CD1c-positive myeloid dendritic cell (primary cell): Measurements from ENCODE around the gene RXRG.
A peak's percentile ranks its signal among the peaks of the same experiment; 100 is the strongest.

Source experiments
- DNase-seq: peaks from one replicate; pipeline ENCODE4 v3.0.0-alpha.2; 2016; ENCODE audit errors: extremely low spot score

RXRG gene

GRCh38 chr1:165449131-165449530, 4.2 kb upstream of the RXRG start:
- DNase-seq, result no peak

- DNase-seq, result no peak
Observed at GRCh38 chr1:165445388-165445787, 462 bp upstream of the RXRG start.

GRCh38 chr1:165443539-165444311, 1.2 kb downstream of the RXRG start:
- no peak for DNase-seq

GRCh38 chr1:165442653-165443052, 2.3 kb downstream of the RXRG start:
- no peak for DNase-seq

DNA sequence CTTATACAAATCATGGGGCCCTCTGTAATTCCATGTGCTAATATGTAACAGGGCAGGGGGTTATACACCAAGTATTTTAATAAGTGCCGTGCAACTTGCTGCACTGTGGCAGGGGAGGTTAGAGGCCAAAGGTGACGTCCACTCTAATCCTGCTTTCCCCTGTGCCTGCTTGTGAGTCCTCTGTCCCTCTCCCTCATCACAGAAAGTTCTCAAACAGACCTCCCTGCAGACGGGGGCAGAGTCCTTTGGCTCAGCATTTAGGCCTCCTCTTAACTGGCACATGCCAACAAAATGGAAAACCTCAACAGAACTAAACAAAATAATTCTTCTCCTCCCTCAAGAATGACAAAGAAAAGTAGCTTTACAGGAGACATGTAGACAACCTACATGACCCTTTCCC, 2.9 kb downstream of the RXRG start:
- no peak for DNase-seq

DNA sequence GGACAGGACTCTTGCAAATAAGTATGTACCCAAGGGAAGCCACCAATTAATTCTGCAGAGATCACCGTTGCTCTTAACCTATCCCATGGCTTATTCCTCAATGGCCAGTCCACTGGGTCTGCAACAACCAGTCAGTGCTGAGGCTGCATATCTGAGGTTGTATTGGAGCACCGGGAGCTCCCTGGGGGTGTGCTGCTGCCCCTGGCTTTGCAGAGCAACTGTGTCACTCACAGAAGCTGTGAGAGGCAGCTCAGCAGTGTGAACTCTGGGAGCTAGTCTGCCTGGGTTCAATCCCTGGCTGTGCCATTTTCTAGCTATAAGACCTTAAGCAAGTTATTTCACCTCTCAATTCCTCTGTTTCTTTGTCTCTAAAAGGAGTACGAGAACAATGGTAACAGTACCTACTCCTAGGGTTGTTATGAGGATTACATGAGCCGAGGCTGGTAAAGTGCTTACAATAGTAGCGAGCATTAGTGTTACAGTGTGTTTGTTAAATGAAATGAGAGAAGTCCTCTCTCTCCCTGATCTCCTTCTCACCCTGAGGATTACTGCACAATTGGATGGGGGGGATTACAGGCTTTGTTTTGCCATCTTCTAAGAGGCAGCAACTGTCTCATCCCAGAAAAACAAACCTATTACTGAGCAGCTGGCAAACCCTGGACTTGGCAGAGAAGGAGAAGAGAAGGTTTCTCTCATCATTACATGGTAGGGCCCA, 3.6 kb downstream of the RXRG start:
- no peak for DNase-seq

GRCh38 chr1:165439330-165439729, 5.6 kb downstream of the RXRG start:
- no peak for DNase-seq

GRCh38 chr1:165436994-165437393, 7.9 kb downstream of the RXRG start:
- no peak for DNase-seq

GRCh38 chr1:165435801-165436200, 9.1 kb downstream of the RXRG start:
- no peak for DNase-seq

GRCh38 chr1:165434281-165434680, 10.6 kb downstream of the RXRG start:
- DNase-seq, result no peak

DNA sequence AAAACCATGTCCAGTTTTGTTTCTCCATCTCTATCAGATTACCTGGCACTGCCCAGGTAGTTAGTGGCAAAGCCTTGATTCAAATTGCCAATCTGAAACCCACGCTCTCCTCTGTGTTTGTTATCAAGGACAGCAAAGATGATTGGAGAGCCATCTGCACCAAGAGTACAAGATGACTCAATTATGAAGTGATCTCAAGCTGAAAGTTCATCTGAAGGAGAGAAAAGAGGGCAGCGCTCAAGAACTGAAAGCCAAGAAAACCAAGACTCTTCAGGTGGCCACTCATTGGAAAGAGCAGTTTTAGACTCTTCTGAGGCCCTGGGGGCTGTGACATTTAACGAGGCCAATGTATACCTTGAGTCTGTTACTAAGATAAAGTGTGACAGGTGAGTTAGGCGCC, 13.8 kb downstream of the RXRG start:
- no peak for DNase-seq

- no peak for DNase-seq
Observed at GRCh38 chr1:165426745-165427144, 18.2 kb downstream of the RXRG start.

GRCh38 chr1:165425621-165426020, 19.3 kb downstream of the RXRG start:
- no peak for DNase-seq

GRCh38 chr1:165424454-165425216, 20.3 kb downstream of the RXRG start:
- DNase-seq, result peak; percentile 2

DNA sequence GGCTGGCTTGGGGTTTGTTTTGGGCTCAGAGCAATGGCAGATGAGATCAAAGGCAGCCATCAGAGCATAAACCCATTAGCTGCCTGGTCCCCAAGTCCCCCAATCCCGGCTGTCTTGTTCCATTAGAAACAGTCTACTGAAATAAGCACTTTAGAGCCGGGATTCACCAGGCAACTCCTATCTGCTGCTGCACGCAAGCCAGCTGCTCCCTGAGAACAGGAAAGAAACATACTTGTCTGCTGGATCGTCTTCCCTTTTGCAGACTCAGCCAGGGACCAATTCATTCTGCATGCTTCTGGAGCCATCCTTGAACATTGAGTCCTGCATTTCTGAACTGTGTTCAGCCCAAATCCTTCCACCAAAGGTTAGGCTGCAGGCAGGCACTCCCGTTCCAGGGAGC, 21.8 kb downstream of the RXRG start:
- DNase-seq, result no peak

DNA sequence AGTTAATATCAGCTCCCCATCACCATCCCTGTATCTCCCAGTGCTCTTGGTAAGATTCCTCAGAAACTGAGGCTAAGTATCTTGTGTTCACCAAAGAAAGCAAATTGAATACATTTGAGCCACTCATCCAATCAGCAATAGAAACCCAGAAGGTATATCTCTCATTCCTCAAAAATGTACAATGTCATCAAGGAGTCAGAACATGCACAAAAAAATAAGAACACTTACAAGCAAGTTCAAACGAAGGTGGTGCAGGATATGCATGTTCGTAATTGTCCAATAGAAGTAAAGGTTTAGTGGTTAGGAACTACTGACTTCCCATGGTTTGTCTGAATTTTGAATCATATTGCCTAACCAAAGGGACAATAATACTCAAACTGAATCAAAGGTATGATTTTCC, 24.3 kb downstream of the RXRG start:
- no peak for DNase-seq

- no peak for DNase-seq
Observed at GRCh38 chr1:165419839-165420238, 25.1 kb downstream of the RXRG start.

- no peak for DNase-seq
Observed at GRCh38 chr1:165418195-165418594, 26.7 kb downstream of the RXRG start.

- no peak for DNase-seq
Observed at GRCh38 chr1:165416876-165417275, 28.1 kb downstream of the RXRG start.

- DNase-seq, result no peak
Observed at GRCh38 chr1:165415068-165415467, 29.9 kb downstream of the RXRG start.

DNA sequence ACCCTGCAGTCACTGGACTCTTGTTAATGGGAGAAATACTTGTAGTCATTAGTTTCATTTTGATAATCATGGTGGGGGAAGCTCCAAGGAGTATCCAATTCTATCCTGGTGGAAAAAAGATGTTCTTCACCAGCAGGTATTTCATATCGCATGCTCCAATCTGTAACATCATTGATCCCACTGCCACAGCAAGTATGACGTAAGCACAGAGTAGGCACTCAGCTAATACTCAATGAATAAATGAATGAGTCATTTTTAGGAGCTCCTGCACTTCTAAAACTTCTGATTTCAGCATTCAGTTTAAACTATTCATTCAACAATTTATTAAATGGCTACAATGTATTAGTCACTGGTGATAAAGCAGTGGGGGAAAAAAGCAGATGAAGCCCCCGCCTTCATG, 30.3 kb downstream of the RXRG start:
- DNase-seq, result no peak

DNA sequence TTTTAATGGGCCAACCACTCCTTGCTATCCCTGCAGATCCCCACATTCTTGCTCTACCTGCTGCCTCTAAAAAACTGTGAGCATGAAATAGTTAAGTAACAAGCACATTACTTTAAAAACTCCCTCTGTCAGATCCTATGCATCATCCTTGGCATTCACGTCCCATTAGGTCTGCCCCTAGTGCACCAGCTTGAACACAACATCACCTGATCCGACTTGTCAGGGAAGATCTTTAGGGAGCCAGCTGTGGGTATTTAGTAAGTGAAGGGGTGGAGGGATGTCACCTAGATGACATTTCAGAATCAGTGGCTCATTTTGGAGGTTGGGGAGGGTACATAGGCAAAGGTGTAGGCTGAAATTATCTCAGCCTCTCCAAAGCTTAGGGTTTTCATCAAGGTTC, 33.5 kb downstream of the RXRG start:
- no peak for DNase-seq
